Activated CD8-positive, alpha-beta memory T cell treated with anti-CD3 and anti-CD28 coated beads for 24 hours (primary cell): ENCODE data around the gene MRPL22.
"Not testable (repeated sequence)": the region's sequence is repeated elsewhere in the genome, so short reads cannot be mapped to it uniquely, and the experiment has no call there.

Experiments used
- DNase-seq: peaks from one replicate; pipeline ENCODE4 v3.0.0-alpha.2; 2020

Gene MRPL22

DNA sequence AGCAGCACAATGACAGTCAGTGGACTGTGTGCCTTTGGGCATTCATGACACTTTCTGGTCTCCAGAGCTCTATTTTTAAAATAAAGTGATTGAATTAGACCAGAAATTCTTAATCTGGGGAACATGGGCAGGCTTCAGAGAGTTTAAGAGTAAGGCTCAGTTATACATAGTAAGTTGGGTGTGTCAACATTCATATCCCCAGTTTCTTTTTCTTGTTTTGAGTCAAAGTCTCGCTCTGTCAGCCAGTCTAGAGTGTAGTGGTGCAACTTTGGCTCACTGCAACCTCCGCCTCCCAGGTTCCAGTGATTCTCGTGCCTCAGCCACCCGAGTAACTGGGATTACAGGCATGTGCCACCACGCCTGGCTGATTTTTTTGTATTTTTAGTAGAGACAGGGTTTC lies 59.0 kb downstream of the MRPL22 start:
- no peak for DNase-seq

DNA sequence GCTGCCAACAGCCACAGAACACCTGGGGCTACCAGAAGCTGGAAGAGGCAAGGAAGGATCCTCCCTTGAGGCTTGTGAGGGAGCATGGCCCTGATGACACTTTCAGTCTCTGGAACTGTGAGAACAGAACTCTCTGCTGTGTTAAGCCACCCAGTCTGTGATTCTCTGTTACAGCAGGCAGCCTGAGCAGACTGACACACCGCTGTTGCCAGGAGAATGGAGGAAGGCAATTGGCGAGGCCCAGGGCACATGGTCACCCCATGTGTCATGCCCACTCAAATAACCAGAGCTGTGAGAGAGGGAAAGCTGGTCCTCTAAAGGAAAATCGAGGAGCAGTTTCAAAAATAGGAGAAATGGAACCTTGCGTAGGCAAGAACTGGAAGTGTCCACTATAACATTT lies 60.6 kb downstream of the MRPL22 start:
- no peak for DNase-seq

DNA sequence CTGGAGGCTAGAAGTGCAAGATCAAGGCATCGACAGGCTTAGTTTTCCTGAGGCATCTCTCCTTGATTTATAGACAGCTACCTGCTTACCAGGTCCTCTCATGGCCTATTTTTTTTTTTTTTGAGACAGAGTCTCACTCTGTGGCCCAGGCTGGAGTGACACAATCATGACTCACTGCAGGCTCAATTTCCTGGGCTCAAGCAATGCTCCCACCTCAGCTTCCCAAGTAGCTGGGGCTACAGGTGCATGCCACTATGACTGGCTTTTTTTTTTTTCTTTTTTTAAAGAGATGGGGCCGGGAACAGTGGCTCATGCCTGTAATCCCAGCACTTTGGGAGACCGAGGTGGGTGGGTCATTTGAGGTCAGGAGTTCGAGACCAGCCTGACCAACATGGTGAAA lies 61.8 kb downstream of the MRPL22 start:
- DNase-seq: not testable (repeated sequence)

DNA sequence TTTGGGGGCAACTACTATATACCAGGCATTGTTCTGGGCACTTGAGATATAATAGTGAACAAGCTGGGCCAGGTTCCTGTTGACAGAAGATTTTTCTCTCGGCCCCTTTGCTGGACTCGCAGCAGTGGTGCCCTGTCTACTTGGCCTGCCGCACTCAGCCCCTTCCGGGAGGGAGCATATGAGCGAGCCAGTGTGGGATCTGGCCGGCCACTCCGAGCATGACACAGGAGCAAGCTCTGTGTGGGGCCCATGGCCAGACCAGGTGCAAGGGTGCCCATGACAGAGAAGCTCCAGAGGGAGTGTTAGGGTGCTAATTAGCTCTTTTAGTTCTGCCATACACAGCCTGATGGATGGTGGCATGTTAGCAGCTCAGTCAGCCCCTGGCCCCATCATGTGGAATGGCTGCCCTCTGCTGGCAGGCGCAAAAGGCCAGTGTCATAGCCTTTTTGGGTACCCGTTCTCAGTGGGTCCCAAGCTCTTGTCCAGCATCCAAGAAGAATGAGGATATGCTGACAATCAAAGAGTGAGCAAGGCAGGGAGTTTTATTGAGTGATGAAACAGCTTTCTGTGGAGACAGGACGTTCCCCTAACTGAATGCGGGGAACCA lies 63.4 kb downstream of the MRPL22 start:
- DNase-seq: no peak

DNA sequence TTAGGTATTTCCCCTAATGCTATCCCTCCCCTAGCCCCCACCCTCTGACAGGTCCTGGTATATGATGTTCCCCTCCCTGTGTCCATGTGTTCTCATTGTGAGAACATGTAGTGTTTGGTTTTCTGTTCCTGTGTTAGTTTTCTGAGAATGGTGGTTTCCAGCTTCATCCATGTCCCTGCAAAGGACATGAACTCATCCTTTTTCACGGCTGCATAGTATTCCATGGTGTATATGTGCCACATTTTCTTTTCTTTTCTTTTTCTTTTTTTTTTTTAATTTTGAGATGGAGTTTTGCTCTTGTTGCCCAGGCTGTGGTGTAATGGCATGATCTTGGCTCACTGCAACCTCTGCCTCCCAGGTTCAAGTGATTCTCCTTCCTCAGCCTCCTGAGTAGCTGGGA lies 65.4 kb downstream of the MRPL22 start:
- not testable (repeated sequence) for DNase-seq

DNA sequence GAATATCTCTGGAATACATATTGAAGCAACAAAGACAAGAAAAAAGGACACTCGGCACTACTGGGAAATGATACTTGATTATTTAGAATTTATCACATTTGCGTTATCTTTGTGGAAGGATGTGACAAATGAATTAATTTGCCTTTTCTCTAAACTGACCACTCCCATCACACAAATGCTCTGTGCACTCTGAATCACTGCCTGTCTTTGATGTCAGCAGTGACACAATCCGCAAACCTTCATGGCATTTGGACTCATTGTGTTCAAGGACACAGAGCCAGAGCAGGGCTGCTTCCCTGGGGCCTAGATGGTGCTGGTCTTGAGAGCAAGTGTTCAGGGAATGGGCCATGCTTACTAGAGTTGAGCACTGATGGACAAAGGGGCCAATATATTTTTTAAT lies 67.8 kb downstream of the MRPL22 start:
- no peak for DNase-seq

DNA sequence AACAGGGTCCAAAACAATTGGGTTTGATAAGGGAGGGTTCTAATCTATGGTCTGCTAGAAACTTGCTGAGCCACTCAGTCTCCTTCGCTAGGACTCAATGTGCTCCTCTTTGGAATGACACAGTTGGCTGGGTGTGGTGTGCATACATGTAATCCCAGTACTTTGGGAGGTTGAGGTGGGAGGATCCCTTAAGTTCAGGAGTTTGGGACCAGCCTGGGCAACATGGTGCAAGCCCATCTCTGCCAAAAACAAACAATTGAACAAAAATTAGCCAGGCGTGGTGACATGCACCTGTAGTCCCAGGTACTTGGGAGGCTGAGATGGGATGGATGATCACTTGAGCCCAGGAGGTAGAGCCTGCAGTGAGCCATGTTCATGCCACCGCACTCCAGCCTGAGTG lies 70.0 kb downstream of the MRPL22 start:
- no peak for DNase-seq

DNA sequence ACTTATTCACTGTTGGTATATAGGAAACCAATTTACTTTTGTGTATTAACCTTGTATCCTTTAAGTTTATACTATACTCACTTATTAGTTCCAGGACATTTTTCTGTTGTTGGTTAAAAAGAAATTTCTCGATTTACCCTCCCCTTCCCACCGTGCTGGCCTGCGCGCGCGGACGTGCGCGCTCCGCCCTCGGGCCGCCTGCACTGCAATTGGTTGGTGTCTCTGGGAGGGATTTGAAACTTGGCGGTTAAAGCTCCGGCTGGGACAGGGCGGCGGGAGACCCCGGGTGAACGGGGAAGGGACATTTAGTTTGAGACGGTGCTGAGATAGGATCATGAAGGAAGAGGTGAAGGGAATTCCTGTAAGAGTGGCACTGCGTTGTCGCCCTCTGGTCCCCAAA lies 72.7 kb downstream of the MRPL22 start, which contains the start of gene KIF4B:
KIF4B (plus strand) TSS at position 230 of the 400 bp plus-strand sequence; CDS start at position 335, 105 bp downstream.
- DNase-seq: no peak

DNA sequence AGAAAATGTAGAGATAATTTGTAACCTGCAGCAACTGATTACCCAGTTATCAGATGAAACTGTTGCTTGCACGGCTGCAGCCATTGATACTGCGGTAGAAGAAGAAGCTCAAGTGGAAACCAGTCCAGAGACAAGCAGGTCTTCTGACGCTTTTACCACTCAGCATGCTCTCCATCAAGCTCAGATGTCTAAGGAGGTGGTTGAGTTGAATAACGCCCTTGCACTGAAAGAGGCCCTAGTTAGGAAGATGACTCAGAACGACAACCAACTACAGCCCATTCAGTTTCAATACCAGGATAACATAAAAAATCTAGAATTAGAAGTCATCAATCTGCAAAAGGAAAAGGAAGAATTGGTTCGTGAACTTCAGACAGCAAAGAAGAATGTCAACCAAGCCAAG lies 74.4 kb downstream of the MRPL22 start:
- DNase-seq: no peak

DNA sequence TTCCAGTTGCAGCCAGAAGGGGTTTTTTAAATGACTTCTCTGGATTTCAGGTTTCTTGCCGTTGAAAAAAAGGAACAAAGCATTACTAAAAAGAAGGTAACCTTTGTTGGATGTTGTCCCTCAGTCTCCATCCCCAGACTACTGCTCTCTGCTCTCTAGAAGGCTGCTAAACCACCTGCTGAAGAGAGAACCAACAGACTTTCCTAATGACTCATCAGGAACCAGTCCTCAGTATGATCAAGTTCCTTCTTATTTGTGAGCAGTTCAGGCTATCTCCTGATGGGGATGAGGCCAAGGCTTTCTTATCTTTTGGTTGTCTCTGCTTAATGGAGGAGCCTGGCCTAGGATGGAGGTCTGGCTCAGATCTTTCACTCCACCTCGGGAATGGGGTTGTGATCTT lies 76.7 kb downstream of the MRPL22 start:
- no peak for DNase-seq
